ENCODE measurements around the gene TUBG1.
"Not testable (repeated sequence)": the region's sequence is repeated elsewhere in the genome, so short reads cannot be mapped to it uniquely, and the experiment has no call there.

The TUBG1 gene

DNA sequence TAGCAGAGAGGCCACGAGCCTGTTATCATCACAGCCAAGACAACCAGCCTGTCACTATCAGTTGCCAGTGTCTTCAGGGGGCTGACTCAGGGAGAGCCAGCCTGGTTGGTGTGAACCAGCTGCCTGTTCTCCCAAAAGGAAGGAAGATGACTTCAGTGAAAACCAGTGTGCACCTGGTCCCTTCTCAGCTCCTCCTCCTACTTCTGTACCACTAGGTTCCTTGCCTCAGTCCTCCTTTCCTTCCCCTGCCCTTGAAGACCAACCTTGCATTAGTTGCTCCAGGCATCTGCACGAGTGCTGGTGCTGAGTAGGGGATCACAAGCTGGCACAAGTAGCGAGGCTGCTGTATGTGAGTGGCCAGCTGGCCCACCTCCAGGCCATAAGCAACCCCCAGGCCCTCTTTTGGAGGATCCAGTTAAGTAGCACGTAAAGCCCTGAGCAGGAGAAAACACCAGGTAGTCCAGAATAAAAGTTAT is 8.5 kb downstream of the TUBG1 start:
- peaks cover 9% of the 10 kb centered on the region for H3K36me3 ChIP-seq (ENCODE audit: control insufficient read depth, insufficient read depth, low read length)
- no peaks in the 10 kb centered on the region for H3K27me3 ChIP-seq (ENCODE audit: control insufficient read depth, insufficient read depth, low read length)
- H3K9ac ChIP-seq (ENCODE audit: low read length), result no peak overlapping the region
- no peaks in the 10 kb centered on the region for H3K9me3 ChIP-seq (ENCODE audit: control insufficient read depth, low read length)
- H3K4me3 ChIP-seq (ENCODE audit: low read length), result no peak overlapping the region
- H3K4me1 ChIP-seq (ENCODE audit: control insufficient read depth, insufficient read depth, low read length), result peaks cover 26% of the 10 kb centered on the region

- H3K4me3 ChIP-seq (ENCODE audit: low read length), result no peak overlapping the region
- H3K4me1 ChIP-seq (ENCODE audit: control insufficient read depth, insufficient read depth, low read length), result peaks cover 30% of the 10 kb centered on the region
- peak overlapping the region; percentile 2 for H3K9ac ChIP-seq (ENCODE audit: low read length)
- H3K36me3 ChIP-seq (ENCODE audit: control insufficient read depth, insufficient read depth, low read length), result peaks cover 9% of the 10 kb centered on the region
- H3K27me3 ChIP-seq (ENCODE audit: control insufficient read depth, insufficient read depth, low read length), result no peaks in the 10 kb centered on the region
- no peaks in the 10 kb centered on the region for H3K9me3 ChIP-seq (ENCODE audit: control insufficient read depth, low read length)
Observed at GRCh38 chr17:42618442-42619150, 9.1 kb downstream of the TUBG1 start.

DNA sequence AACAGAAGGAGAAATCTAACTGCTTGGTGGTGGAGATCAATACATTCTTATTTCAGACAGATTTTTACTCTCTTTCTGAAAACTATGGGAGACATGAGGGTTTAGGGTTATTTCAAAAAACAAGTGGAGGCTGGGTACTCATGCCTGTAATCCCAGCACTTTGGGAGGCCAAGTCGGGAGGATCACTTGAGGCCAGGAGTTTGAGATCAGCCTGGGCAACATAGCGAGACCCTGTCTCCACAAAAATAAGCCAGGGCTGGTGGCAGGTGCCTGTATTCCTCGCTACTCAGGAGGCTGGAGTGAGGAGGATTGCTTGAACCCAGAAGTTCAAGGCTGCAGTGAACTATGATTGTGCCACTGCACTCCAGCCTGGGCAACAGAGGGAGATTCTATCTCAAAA is 12.5 kb downstream of the TUBG1 start:
- not testable (repeated sequence) for H3K36me3 ChIP-seq (ENCODE audit: control insufficient read depth, insufficient read depth, low read length); H3K9me3 ChIP-seq (ENCODE audit: control insufficient read depth, low read length); H3K4me3 ChIP-seq (ENCODE audit: low read length); H3K27me3 ChIP-seq (ENCODE audit: control insufficient read depth, insufficient read depth, low read length); H3K9ac ChIP-seq (ENCODE audit: low read length)
- H3K4me1 ChIP-seq (ENCODE audit: control insufficient read depth, insufficient read depth, low read length), result peaks cover 45% of the 10 kb centered on the region

DNA sequence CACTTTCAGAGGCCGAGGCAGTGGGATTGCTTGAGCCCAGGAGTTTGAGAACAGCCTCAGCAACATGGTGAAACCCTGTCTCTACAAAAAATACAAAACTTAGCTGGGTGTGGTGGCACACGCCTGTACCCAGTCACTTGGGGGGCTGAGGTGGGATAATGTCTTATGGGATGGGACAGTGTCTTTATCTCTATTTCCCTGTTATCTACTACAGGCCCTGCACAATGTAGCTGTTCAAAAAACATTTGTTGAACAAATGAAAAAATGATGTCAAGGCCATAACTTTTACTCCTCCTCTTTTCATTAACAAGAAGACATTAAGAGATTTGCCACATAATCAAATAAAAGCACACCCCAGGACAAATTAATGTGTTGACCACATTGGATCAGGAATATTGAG is 13.8 kb downstream of the TUBG1 start:
- Histone ChIP-seq H3K36me3 (ENCODE audit: control insufficient read depth, insufficient read depth, low read length) (no peaks in the 10 kb centered on the region), H3K4me3 (ENCODE audit: low read length) (no peak overlapping the region), H3K9me3 (ENCODE audit: control insufficient read depth, low read length) (no peaks in the 10 kb centered on the region), H3K4me1 (ENCODE audit: control insufficient read depth, insufficient read depth, low read length) (peaks cover 46% of the 10 kb centered on the region), H3K27me3 (ENCODE audit: control insufficient read depth, insufficient read depth, low read length) (no peaks in the 10 kb centered on the region), H3K9ac (ENCODE audit: low read length) (no peak overlapping the region)

GRCh38 chr17:42623732-42624596 is 14.5 kb downstream of the TUBG1 start:
- no peak overlapping the region for H3K9ac ChIP-seq (ENCODE audit: low read length)
- H3K4me1 ChIP-seq (ENCODE audit: control insufficient read depth, insufficient read depth, low read length), result peaks cover 42% of the 10 kb centered on the region
- H3K36me3 ChIP-seq (ENCODE audit: control insufficient read depth, insufficient read depth, low read length), result no peaks in the 10 kb centered on the region
- no peak overlapping the region for H3K4me3 ChIP-seq (ENCODE audit: low read length)
- H3K9me3 ChIP-seq (ENCODE audit: control insufficient read depth, low read length), result no peaks in the 10 kb centered on the region
- H3K27me3 ChIP-seq (ENCODE audit: control insufficient read depth, insufficient read depth, low read length), result no peaks in the 10 kb centered on the region

DNA sequence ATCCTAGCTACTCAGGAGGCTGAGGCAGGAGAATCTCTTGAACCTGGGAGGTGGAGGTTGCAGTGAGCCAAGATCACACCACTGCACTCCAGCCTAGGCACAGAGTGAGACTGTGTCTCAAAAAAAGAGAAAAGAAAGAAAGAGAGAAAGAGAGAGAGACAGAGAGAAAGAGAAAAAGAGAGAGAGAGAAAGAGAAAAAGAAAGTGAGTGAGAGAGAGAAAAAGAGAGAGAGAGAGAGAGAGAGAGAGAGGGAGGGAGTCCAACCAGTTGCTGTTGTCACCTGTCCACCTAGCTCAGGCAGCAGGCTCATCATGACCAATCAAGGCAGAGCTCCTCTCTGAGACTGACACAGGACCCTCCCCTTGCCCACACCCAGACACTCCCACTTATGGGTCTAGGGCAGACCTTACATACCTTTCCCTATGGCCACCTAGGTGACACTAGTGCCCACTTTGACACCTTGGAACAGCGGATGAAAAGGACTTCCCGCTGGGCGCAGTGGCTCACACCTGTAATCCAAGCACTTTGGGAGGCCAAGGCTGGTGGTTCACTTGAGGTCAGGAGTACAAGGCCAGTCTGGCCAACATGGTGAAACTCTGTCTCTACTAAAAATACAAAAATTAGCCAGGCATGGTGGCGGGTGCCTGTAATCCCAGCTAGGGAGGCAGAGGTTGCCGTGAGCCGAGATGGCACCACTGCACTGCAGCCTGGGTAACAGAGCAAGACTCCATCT is 17.7 kb downstream of the TUBG1 start:
- not testable (repeated sequence) for H3K9me3 ChIP-seq (ENCODE audit: control insufficient read depth, low read length); H3K36me3 ChIP-seq (ENCODE audit: control insufficient read depth, insufficient read depth, low read length)

GRCh38 chr17:42629411-42630009 is 20.0 kb downstream of the TUBG1 start:
- Histone ChIP-seq H3K36me3 (ENCODE audit: control insufficient read depth, insufficient read depth, low read length) (no peaks in the 10 kb centered on the region), H3K27me3 (ENCODE audit: control insufficient read depth, insufficient read depth, low read length) (no peaks in the 10 kb centered on the region), H3K9me3 (ENCODE audit: control insufficient read depth, low read length) (no peaks in the 10 kb centered on the region), H3K9ac (ENCODE audit: low read length) (peak overlapping the region; percentile 12), H3K4me3 (ENCODE audit: low read length) (peak overlapping the region; percentile 0), H3K4me1 (ENCODE audit: control insufficient read depth, insufficient read depth, low read length) (peaks cover 36% of the 10 kb centered on the region)

More for the DNA sequence above, 17.7 kb downstream of the TUBG1 start:
- H3K27me3 ChIP-seq (ENCODE audit: control insufficient read depth, insufficient read depth, low read length); H3K4me3 ChIP-seq (ENCODE audit: low read length); H3K9ac ChIP-seq (ENCODE audit: low read length): not testable (repeated sequence)
- H3K4me1 ChIP-seq (ENCODE audit: control insufficient read depth, insufficient read depth, low read length), result peaks cover 33% of the 10 kb centered on the region

- H3K27me3 ChIP-seq (ENCODE audit: control insufficient read depth, insufficient read depth, low read length), result no peaks in the 10 kb centered on the region
- H3K36me3 ChIP-seq (ENCODE audit: control insufficient read depth, insufficient read depth, low read length), result no peaks in the 10 kb centered on the region
- H3K9ac ChIP-seq (ENCODE audit: low read length), result peak overlapping the region; percentile 66
- H3K4me1 ChIP-seq (ENCODE audit: control insufficient read depth, insufficient read depth, low read length), result peaks cover 20% of the 10 kb centered on the region
- H3K9me3 ChIP-seq (ENCODE audit: control insufficient read depth, low read length), result no peaks in the 10 kb centered on the region
- H3K4me3 ChIP-seq (ENCODE audit: low read length), result peak overlapping the region; percentile 6
Observed at GRCh38 chr17:42632949-42633444, 23.5 kb downstream of the TUBG1 start.

- H3K9me3 ChIP-seq (ENCODE audit: control insufficient read depth, low read length), result no peaks in the 10 kb centered on the region
- no peaks in the 10 kb centered on the region for H3K4me1 ChIP-seq (ENCODE audit: control insufficient read depth, insufficient read depth, low read length)
- no peak overlapping the region for H3K4me3 ChIP-seq (ENCODE audit: low read length)
- no peaks in the 10 kb centered on the region for H3K27me3 ChIP-seq (ENCODE audit: control insufficient read depth, insufficient read depth, low read length)
- H3K36me3 ChIP-seq (ENCODE audit: control insufficient read depth, insufficient read depth, low read length), result no peaks in the 10 kb centered on the region
- no peak overlapping the region for H3K9ac ChIP-seq (ENCODE audit: low read length)
Observed at GRCh38 chr17:42639525-42640113, 30.1 kb downstream of the TUBG1 start.

DNA sequence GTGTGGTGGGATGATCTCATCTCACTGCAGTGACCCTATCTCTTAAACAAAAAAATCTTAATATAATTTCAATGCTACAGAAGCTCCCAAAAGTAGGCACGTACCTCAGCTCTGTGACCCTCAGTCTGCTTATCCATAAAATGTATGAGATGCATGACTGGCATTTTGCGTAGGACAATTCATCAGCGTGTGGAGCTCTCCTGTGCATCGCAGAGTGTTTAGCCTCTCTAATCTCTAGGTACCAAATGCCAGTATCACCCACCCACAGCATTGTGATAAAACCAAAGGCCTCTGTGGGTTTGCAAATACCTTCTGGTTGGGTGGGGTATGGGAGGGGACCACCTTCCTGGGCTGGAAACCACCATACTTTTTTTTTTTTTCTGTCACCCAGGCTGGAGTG is 30.6 kb downstream of the TUBG1 start:
- no peaks in the 10 kb centered on the region for H3K36me3 ChIP-seq (ENCODE audit: control insufficient read depth, insufficient read depth, low read length)
- no peaks in the 10 kb centered on the region for H3K4me1 ChIP-seq (ENCODE audit: control insufficient read depth, insufficient read depth, low read length)
- H3K9me3 ChIP-seq (ENCODE audit: control insufficient read depth, low read length), result no peaks in the 10 kb centered on the region
- no peaks in the 10 kb centered on the region for H3K27me3 ChIP-seq (ENCODE audit: control insufficient read depth, insufficient read depth, low read length)
- no peak overlapping the region for H3K9ac ChIP-seq (ENCODE audit: low read length)
- H3K4me3 ChIP-seq (ENCODE audit: low read length), result no peak overlapping the region

DNA sequence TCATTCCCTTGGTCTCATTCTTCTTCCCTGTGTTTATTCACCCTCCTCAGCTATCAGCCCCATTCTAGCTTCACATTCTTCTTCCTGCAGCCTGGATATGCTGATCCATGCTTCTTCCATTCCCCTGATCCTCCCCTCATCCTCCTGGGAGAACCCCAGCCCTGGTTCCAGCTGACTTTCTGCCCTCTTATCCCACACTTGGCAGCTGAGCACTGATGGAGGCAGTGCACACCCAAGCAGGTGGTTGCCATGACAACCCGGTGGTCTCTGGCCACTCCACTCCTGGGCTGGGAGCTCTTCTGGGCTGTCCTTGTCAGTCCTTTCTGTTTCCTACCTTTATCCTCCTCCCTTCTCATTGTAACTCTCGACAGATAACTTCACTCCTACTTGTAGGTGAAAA is 32.9 kb downstream of the TUBG1 start:
- Histone ChIP-seq H3K9me3 (ENCODE audit: control insufficient read depth, low read length) (no peaks in the 10 kb centered on the region), H3K36me3 (ENCODE audit: control insufficient read depth, insufficient read depth, low read length) (no peaks in the 10 kb centered on the region)

More for the DNA sequence above, 32.9 kb downstream of the TUBG1 start:
- Histone ChIP-seq H3K4me1 (ENCODE audit: control insufficient read depth, insufficient read depth, low read length) (no peaks in the 10 kb centered on the region), H3K4me3 (ENCODE audit: low read length) (no peak overlapping the region), H3K27me3 (ENCODE audit: control insufficient read depth, insufficient read depth, low read length) (no peaks in the 10 kb centered on the region), H3K9ac (ENCODE audit: low read length) (no peak overlapping the region)
